Astrocyte (in vitro differentiated cells and primary cell): ENCODE data around the gene LHX1. TPM values are rescaled to one million over a fixed set of nuclear protein-coding genes. Genes with fewer than 3 reads are reported as not detected.

ENCODE experiments used
- DNase-seq: peaks from one replicate; pipeline ENCODE4 v3.0.0-alpha.2; 2010; ENCODE audit warnings: low read depth
- FAIRE-seq: peaks from 2 replicates; lab custom pipeline; 2011; peaks lifted over from hg19 to GRCh38; lab: Jason Lieb, UNC
- H2AFZ ChIP-seq: 2 replicates; pipeline ENCODE4 v1.6.0; 2012; ENCODE audit warnings: low read depth, low read length, inconsistent platforms
- H3K27ac ChIP-seq: 2 replicates; pipeline ENCODE4 v1.5.1; 2011; ENCODE audit warnings: low read depth, low read length, inconsistent platforms
- H3K27me3 ChIP-seq: 2 replicates; pipeline ENCODE4 v1.6.0; 2011; ENCODE audit warnings: low read length, inconsistent platforms; ENCODE audit not compliant: insufficient read depth
- H3K36me3 ChIP-seq: 2 replicates; pipeline ENCODE4 v1.5.1; 2011; ENCODE audit warnings: low read length, inconsistent platforms; ENCODE audit not compliant: insufficient read depth
- H3K4me1 ChIP-seq: 2 replicates; pipeline ENCODE4 v1.5.1; 2011; ENCODE audit warnings: low read length, inconsistent platforms; ENCODE audit not compliant: insufficient read depth
- H3K4me2 ChIP-seq: 2 replicates; pipeline ENCODE4 v1.6.0; 2012; ENCODE audit warnings: low read length, inconsistent platforms
- H3K4me3 ChIP-seq: 2 replicates; pipeline ENCODE4 v1.5.1; 2011; ENCODE audit warnings: low read depth, mild to moderate bottlenecking, low read length, inconsistent platforms; ENCODE audit not compliant: insufficient read depth
- H3K79me2 ChIP-seq: 2 replicates; pipeline ENCODE4 v1.6.0; 2012; ENCODE audit warnings: mild to moderate bottlenecking, low read length, inconsistent platforms; ENCODE audit not compliant: insufficient read depth
- H3K9ac ChIP-seq: 2 replicates; pipeline ENCODE4 v1.6.0; 2012; ENCODE audit warnings: mild to moderate bottlenecking, low read length, inconsistent platforms
- H3K9me3 ChIP-seq: 2 replicates; pipeline ENCODE4 v1.5.1; 2012; ENCODE audit warnings: low read depth, mild to moderate bottlenecking, low read length, inconsistent platforms; ENCODE audit not compliant: insufficient read depth
- H4K20me1 ChIP-seq: 2 replicates; pipeline ENCODE4 v1.6.0; 2012; ENCODE audit warnings: low read length, inconsistent platforms; ENCODE audit not compliant: insufficient read depth
- H3K27ac Mint-ChIP-seq: one replicate; pipeline ENCODE4 v1.8.0; 2021; ENCODE audit warnings: mild to moderate bottlenecking, mixed read lengths; ENCODE audit not compliant: unreplicated experiment
- H3K27me3 Mint-ChIP-seq: one replicate; pipeline ENCODE4 v1.8.0; 2021; ENCODE audit warnings: low read depth, mixed read lengths; ENCODE audit not compliant: unreplicated experiment
- H3K36me3 Mint-ChIP-seq: one replicate; pipeline ENCODE4 v1.8.0; 2021; ENCODE audit warnings: low read depth, mixed read lengths; ENCODE audit not compliant: unreplicated experiment
- H3K4me1 Mint-ChIP-seq: one replicate; pipeline ENCODE4 v1.8.0; 2021; ENCODE audit warnings: low read depth, mixed read lengths; ENCODE audit not compliant: unreplicated experiment
- H3K4me3 Mint-ChIP-seq: one replicate; pipeline ENCODE4 v1.8.0; 2021; ENCODE audit warnings: mild to moderate bottlenecking, moderate library complexity, mixed read lengths; ENCODE audit not compliant: unreplicated experiment
- H3K9me3 Mint-ChIP-seq: one replicate; pipeline ENCODE4 v1.8.0; 2021; ENCODE audit warnings: mild to moderate bottlenecking, mixed read lengths; ENCODE audit not compliant: unreplicated experiment
- CTCF ChIP-seq: IDR thresholded peaks from 2 replicates; pipeline ENCODE4 v1.5.1; 2011; ENCODE audit warnings: low read depth, mild to moderate bottlenecking, inconsistent platforms, low read length, moderate library complexity; ENCODE audit not compliant: insufficient read depth
- EZH2 ChIP-seq: IDR thresholded peaks from 2 replicates; pipeline ENCODE4 v1.6.1; 2012; ENCODE audit warnings: mild to moderate bottlenecking, low read length, inconsistent platforms; ENCODE audit not compliant: insufficient read depth
- total RNA-seq: library from RNA; stranded (reverse); gene quantifications from 2 replicates; pipeline ENCODE4 v1.2.1, GENCODE V29; 2021

The LHX1 gene
- total RNA-seq, 1 donor from 2014 or later: 10.8 TPM

- peaks cover 36% of the 10 kb centered on the region for H4K20me1 ChIP-seq
- FAIRE-seq (no peak), DNase-seq (no peak)
- no peaks in the 10 kb centered on the region for H3K9me3 ChIP-seq
- H3K4me1 ChIP-seq: no peaks in the 10 kb centered on the region
- TF ChIP-seq EZH2 (no peak), CTCF (no peak)
- no peaks in the 10 kb centered on the region for H3K27me3 Mint-ChIP-seq
- H3K4me2 ChIP-seq: no peak overlapping the region
- no peak overlapping the region for H3K9ac ChIP-seq
- no peak overlapping the region for H2AFZ ChIP-seq
- peaks cover 19% of the 10 kb centered on the region for H3K4me1 Mint-ChIP-seq
- H3K36me3 Mint-ChIP-seq: peaks cover 17% of the 10 kb centered on the region
- H3K79me2 ChIP-seq: peaks cover 45% of the 10 kb centered on the region
- no peak overlapping the region for H3K4me3 ChIP-seq
- H3K27me3 ChIP-seq: no peaks in the 10 kb centered on the region
- H3K36me3 ChIP-seq: no peaks in the 10 kb centered on the region
- H3K9me3 Mint-ChIP-seq: no peaks in the 10 kb centered on the region
- no peak overlapping the region for H3K4me3 Mint-ChIP-seq
- no peak overlapping the region for H3K27ac Mint-ChIP-seq
- no peak overlapping the region for H3K27ac ChIP-seq
Observed at GRCh38 chr17:36972905-36973304, 35.6 kb downstream of the LHX1 start.

GRCh38 chr17:36975922-36976515, 38.7 kb downstream of the LHX1 start:
- no peak overlapping the region for H3K4me3 Mint-ChIP-seq
- no peaks in the 10 kb centered on the region for H3K36me3 ChIP-seq
- no peaks in the 10 kb centered on the region for H3K9me3 ChIP-seq
- TF ChIP-seq EZH2 (no peak), CTCF (no peak)
- no peak overlapping the region for H2AFZ ChIP-seq
- H3K79me2 ChIP-seq: peaks cover 43% of the 10 kb centered on the region
- no peak overlapping the region for H3K27ac ChIP-seq
- no peaks in the 10 kb centered on the region for H3K9me3 Mint-ChIP-seq
- no peak overlapping the region for H3K9ac ChIP-seq
- H3K4me3 ChIP-seq: no peak overlapping the region
- DNase-seq: no peak
- H3K36me3 Mint-ChIP-seq: peaks cover 3% of the 10 kb centered on the region
- no peak overlapping the region for H3K27ac Mint-ChIP-seq
- peaks cover 28% of the 10 kb centered on the region for H3K4me1 Mint-ChIP-seq
- H4K20me1 ChIP-seq: peaks cover 35% of the 10 kb centered on the region
- FAIRE-seq: no peak
- no peak overlapping the region for H3K4me2 ChIP-seq
- H3K4me1 ChIP-seq: peaks cover 20% of the 10 kb centered on the region
- no peaks in the 10 kb centered on the region for H3K27me3 ChIP-seq
- no peaks in the 10 kb centered on the region for H3K27me3 Mint-ChIP-seq

GRCh38 chr17:36977066-36977465, 39.8 kb downstream of the LHX1 start:
- Histone ChIP-seq H4K20me1 (peaks cover 29% of the 10 kb centered on the region), H3K36me3 (no peaks in the 10 kb centered on the region), H3K4me3 (no peak overlapping the region), H3K27me3 (no peaks in the 10 kb centered on the region), H3K9me3 (no peaks in the 10 kb centered on the region), H3K9ac (no peak overlapping the region), H3K79me2 (peaks cover 50% of the 10 kb centered on the region), H3K4me1 (peaks cover 20% of the 10 kb centered on the region), H3K4me2 (no peak overlapping the region), H2AFZ (no peak overlapping the region), H3K27ac (no peak overlapping the region)
- Mint-ChIP-seq H3K4me3 (no peak overlapping the region), H3K27me3 (no peaks in the 10 kb centered on the region), H3K4me1 (peaks cover 22% of the 10 kb centered on the region), H3K9me3 (no peaks in the 10 kb centered on the region), H3K36me3 (no peaks in the 10 kb centered on the region), H3K27ac (no peak overlapping the region)
- TF ChIP-seq EZH2 (no peak), CTCF (no peak)
- DNase-seq (no peak), FAIRE-seq (no peak)
